ENCODE data around the gene PLCL1. TPM values are rescaled to one million over a fixed set of nuclear protein-coding genes. Genes with fewer than 3 reads are reported as not detected.

Gene PLCL1
- total RNA-seq, 2 donors from 2014 or later = 2.0 to 2.9 TPM

GRCh38 chr2:197915548-197916265 is 111.3 kb downstream of the PLCL1 start:
- H3K27ac ChIP-seq = no peak overlapping the region
- H3K4me1 ChIP-seq = no peaks in the 10 kb centered on the region
- ATAC-seq (peak; percentile 33), DNase-seq (no peak)
- H3K4me3 ChIP-seq = no peak overlapping the region
- H3K27me3 ChIP-seq = no peaks in the 10 kb centered on the region
- WGBS, 2 donors = 56 to 70% methylated on average over 3 of the region's 3 CpGs
- intact Hi-C loops (cut with DNase I) = no loop called here
- H3K36me3 ChIP-seq (replicated peaks in 1 of 2; ENCODE audit: insufficient read depth in 1 of 2, low read depth in 2 of 2) = no peaks in the 10 kb centered on the region
- no peak for TF ChIP-seq CTCF (IDR thresholded peaks at IDR 0.05)
- TF ChIP-seq POLR2A (IDR thresholded peaks at IDR 0.05) = no peak
- no peaks in the 10 kb centered on the region for H3K9me3 ChIP-seq

GRCh38 chr2:197919487-197919886 is 115.1 kb downstream of the PLCL1 start:
- DNase-seq = no peak
- Histone ChIP-seq H3K4me1 (no peaks in the 10 kb centered on the region), H3K36me3 (replicated peaks in 1 of 2; ENCODE audit: insufficient read depth in 1 of 2, low read depth in 2 of 2) (no peaks in the 10 kb centered on the region), H3K4me3 (no peak overlapping the region), H3K9me3 (no peaks in the 10 kb centered on the region), H3K27ac (no peak overlapping the region), H3K27me3 (no peaks in the 10 kb centered on the region)
- no peak for ATAC-seq
- intact Hi-C loops (cut with DNase I) = no loop called here
- no peak for TF ChIP-seq CTCF (IDR thresholded peaks at IDR 0.05)

GRCh38 chr2:197920088-197920487 is 115.7 kb downstream of the PLCL1 start:
- Histone ChIP-seq H3K36me3 (replicated peaks in 1 of 2; ENCODE audit: insufficient read depth in 1 of 2, low read depth in 2 of 2) (no peaks in the 10 kb centered on the region), H3K27ac (no peak overlapping the region), H3K4me1 (no peaks in the 10 kb centered on the region), H3K4me3 (no peak overlapping the region), H3K27me3 (no peaks in the 10 kb centered on the region), H3K9me3 (no peaks in the 10 kb centered on the region)
- WGBS, 2 donors = 63 to 81% methylated on average over 1 of the region's 1 CpG
- DNase-seq (no peak), ATAC-seq (no peak)
- no peak for TF ChIP-seq CTCF (IDR thresholded peaks at IDR 0.05)
- no peak for TF ChIP-seq POLR2A (IDR thresholded peaks at IDR 0.05)
- intact Hi-C loops (cut with DNase I) = no loop called here

GRCh38 chr2:197920592-197921201 is 116.3 kb downstream of the PLCL1 start:
- Histone ChIP-seq H3K27me3 (no peaks in the 10 kb centered on the region), H3K4me1 (no peaks in the 10 kb centered on the region), H3K9me3 (no peaks in the 10 kb centered on the region), H3K36me3 (replicated peaks in 1 of 2; ENCODE audit: insufficient read depth in 1 of 2, low read depth in 2 of 2) (no peaks in the 10 kb centered on the region), H3K27ac (no peak overlapping the region), H3K4me3 (no peak overlapping the region)
- WGBS, 2 donors = 88 to 90% methylated on average over 5 of the region's 5 CpGs
- no peak for ATAC-seq
- DNase-seq = no peak
- TF ChIP-seq POLR2A (IDR thresholded peaks at IDR 0.05) = no peak
- no peak for TF ChIP-seq CTCF (IDR thresholded peaks at IDR 0.05)
- intact Hi-C loops (cut with DNase I) = no loop called here

- H3K27ac ChIP-seq = no peak overlapping the region
- H3K4me1 ChIP-seq = no peaks in the 10 kb centered on the region
- TF ChIP-seq CTCF (IDR thresholded peaks at IDR 0.05) (no peak), POLR2A (IDR thresholded peaks at IDR 0.05) (no peak)
- WGBS, 2 donors = 80 to 83% methylated on average over 5 of the region's 5 CpGs
- no peak overlapping the region for H3K4me3 ChIP-seq
- no peaks in the 10 kb centered on the region for H3K9me3 ChIP-seq
- intact Hi-C loops (cut with DNase I) = no loop called here
- DNase-seq = no peak
- no peak for ATAC-seq
- no peaks in the 10 kb centered on the region for H3K36me3 ChIP-seq (replicated peaks in 1 of 2; ENCODE audit: insufficient read depth in 1 of 2, low read depth in 2 of 2)
- H3K27me3 ChIP-seq = no peaks in the 10 kb centered on the region
Observed at GRCh38 chr2:197924483-197924882, 120.1 kb downstream of the PLCL1 start.
